Astrocyte (in vitro differentiated cells and primary cell): ENCODE results near the gene ST3GAL4.

Source experiments
- CTCF ChIP-seq: IDR thresholded peaks from 2 replicates; pipeline ENCODE4 v1.5.1; 2011; ENCODE audit warnings: low read depth, mild to moderate bottlenecking, inconsistent platforms, low read length, moderate library complexity; ENCODE audit not compliant: insufficient read depth
- EZH2 ChIP-seq: IDR thresholded peaks from 2 replicates; pipeline ENCODE4 v1.6.1; 2012; ENCODE audit warnings: mild to moderate bottlenecking, low read length, inconsistent platforms; ENCODE audit not compliant: insufficient read depth

- TF ChIP-seq CTCF (no peak), EZH2 (no peak)
These were observed 54.1 kb downstream of the ST3GAL4 start for GRCh38 chr11:126409620-126409985.
